Pancreas (tissue), 10 donors: ENCODE measurements around the gene PHLDA3. TPM values are rescaled to one million over a fixed set of nuclear protein-coding genes. Genes with fewer than 3 reads are reported as not detected.

Experiments used
- ATAC-seq, 4 donors: fragments of 200-7000 bp; cut with Tn5 transposase; one replicate each; pipeline versions ENCODE4 v1.8.0 to v1.9.1; 2020; ENCODE audit warnings: mild to moderate bottlenecking in 4 of 4, moderate library complexity in 4 of 4
- DNase-seq, 6 donors: peaks; one replicate each; pipeline ENCODE4 v3.0.0-alpha.2; 2020
- FAIRE-seq: peaks from 2 replicates; lab custom pipeline; 2012; peaks lifted over from hg19 to GRCh38; lab: Jason Lieb, UNC
- H3K27ac ChIP-seq, 4 donors: fragments of 200-600 bp; sonication (generic); 1 replicate in 3 of 4; 2 replicates in 1 of 4; pipeline versions ENCODE4 v1.5.0 to v1.8.0; 2020
- H3K27me3 ChIP-seq, 4 donors: fragments of 200-600 bp; one replicate each; pipeline ENCODE4 v1.8.0; 2021
- H3K36me3 ChIP-seq, 3 donors: fragments of 200-600 bp; sonication (generic) in 1 of 3; one replicate each; pipeline versions ENCODE4 v1.5.0 to v1.8.0; 2020 to 2021
- H3K4me1 ChIP-seq, 3 donors: fragments of 200-600 bp; one replicate each; pipeline ENCODE4 v1.8.0; 2021
- H3K4me3 ChIP-seq, 4 donors: fragments of 200-600 bp; sonication (generic) in 2 of 4; one replicate each; pipeline versions ENCODE4 v1.5.0 to v1.8.0; 2020 to 2021
- H3K9me3 ChIP-seq, 4 donors: fragments of 200-600 bp; one replicate each; pipeline ENCODE4 v1.8.0; 2021
- CTCF ChIP-seq, 4 donors: fragments of 200-600 bp; sonication (generic) in 3 of 4; IDR thresholded peaks; one replicate each; pipeline versions ENCODE4 v1.5.0 to v1.8.0; 2021; ENCODE audit warnings: antibody characterized with exemption in 4 of 4
- WGBS, 2 donors: extraction: QIAGEN DNeasy Blood & Tissue Kit; methylation state at CpG; one replicate each; pipeline ENCODE4 v1.1.7; 2013; 5-methylcytosine and 5-hydroxymethylcytosine counted together
- intact Hi-C, 3 donors: fragments of 100-400 bp; cut with DNase I; formaldehyde crosslinking; loops; one replicate each; pipeline versions ENCODE4 v1.11.1 to v1.14.2; 2022
- polyA plus RNA-seq, 2 donors: library from polyadenylated mRNA; stranded (reverse); fragments of 200-250 nt; gene quantifications; one replicate each; pipeline ENCODE4 v1.2.3, GENCODE V29; 2013
- total RNA-seq, 6 donors: library from RNA; stranded (reverse); fragmentation: NEBNext Ultra II Directional in 4 of 6; extraction: Animal tissue kit (Norgen Biotek cat#: 25700) in 4 of 6; gene quantifications; one replicate each; pipeline versions ENCODE4 v1.2.1 to v1.2.4, GENCODE V29; 2021 to 2023
- donor health status: healthy with polysubstance abuse.
- donor health status: DM: no; HTN: no; CAD: no; lungs with moderate emphysema.
- donor health status: DM: no; HTN: no; CAD: no.
- donor health status: control.
- donor health status: control.
- donor health status: Bipolar disorder and iron deficiency.
- donor health status: DM: yes; HTN: yes; CAD: no.
- donor health status: DM: no; HTN: no; CAD: no.
- donor health status: DM: no; HTN: no; CAD: no.
- donor health status: DM: yes; HTN: yes; CAD: no.

The PHLDA3 gene
- total and polyA plus RNA-seq, 8 donors: 8.6 to 24.4 (median 12.8) TPM

GRCh38 chr1:201499795-201500669, 31.0 kb upstream of the PHLDA3 start:
- intact Hi-C loops: no loop called here
- Histone ChIP-seq H3K9me3 (no peaks in the 10 kb centered on the region), H3K27me3 (no peaks in the 10 kb centered on the region), H3K4me1 (peaks cover 29 to 45% (median 32%) of the 10 kb centered on the region in 3 donors), H3K27ac (peak overlapping the region in 2 of 4 donors; percentile 7 to 13), H3K36me3 (peaks cover 0 to 11% (median 6%) of the 10 kb centered on the region in 3 donors), H3K4me3 (no peak overlapping the region)
- no peak for TF ChIP-seq CTCF (IDR thresholded peaks at IDR 0.05)
- DNase-seq: no peak
- ATAC-seq: no peak
- no peak for FAIRE-seq
- 81 to 82% methylated on average over 8 of the region's 8 CpGs for WGBS, 2 donors

GRCh38 chr1:201499191-201499590, 30.2 kb upstream of the PHLDA3 start:
- no peak for DNase-seq
- intact Hi-C loops: no loop called here
- Histone ChIP-seq H3K27me3 (no peaks in the 10 kb centered on the region), H3K36me3 (peaks cover 0 to 11% (median 6%) of the 10 kb centered on the region in 3 donors), H3K9me3 (no peaks in the 10 kb centered on the region), H3K27ac (no peak overlapping the region), H3K4me1 (peaks cover 23 to 43% (median 37%) of the 10 kb centered on the region in 3 donors), H3K4me3 (no peak overlapping the region)
- WGBS, 2 donors: 89 to 96% methylated on average over 3 of the region's 3 CpGs
- no peak for ATAC-seq
- no peak for FAIRE-seq
- no peak for TF ChIP-seq CTCF (IDR thresholded peaks at IDR 0.05)

- Histone ChIP-seq H3K36me3 (peaks cover 0 to 11% (median 6%) of the 10 kb centered on the region in 3 donors), H3K9me3 (no peaks in the 10 kb centered on the region), H3K27me3 (no peaks in the 10 kb centered on the region), H3K4me3 (no peak overlapping the region), H3K27ac (no peak overlapping the region), H3K4me1 (peaks cover 19 to 40% (median 39%) of the 10 kb centered on the region in 3 donors)
- ATAC-seq: no peak
- no peak for TF ChIP-seq CTCF (IDR thresholded peaks at IDR 0.05)
- whole genome bisulfite sequencing, 2 donors: 93 to 95% methylated on average over 8 of the region's 8 CpGs
- no peak for DNase-seq
- no peak for FAIRE-seq
- intact Hi-C loops: no loop called here
Observed at GRCh38 chr1:201498621-201499020, 29.6 kb upstream of the PHLDA3 start.

GRCh38 chr1:201497935-201498509, 29.0 kb upstream of the PHLDA3 start:
- FAIRE-seq: no peak
- intact Hi-C loops: no loop called here
- Histone ChIP-seq H3K27me3 (no peaks in the 10 kb centered on the region), H3K4me1 (peaks cover 19 to 35% (median 34%) of the 10 kb centered on the region in 3 donors), H3K4me3 (no peak overlapping the region), H3K9me3 (no peaks in the 10 kb centered on the region), H3K36me3 (peaks cover 0 to 11% (median 6%) of the 10 kb centered on the region in 3 donors), H3K27ac (no peak overlapping the region)
- TF ChIP-seq CTCF (IDR thresholded peaks at IDR 0.05): no peak
- WGBS, 2 donors: 80 to 87% methylated on average over 16 of the region's 16 CpGs
- no peak for DNase-seq
- no peak for ATAC-seq
